WTC11 (cell line): ENCODE measurements around the gene KIF17. TPM values are rescaled to one million over a fixed set of nuclear protein-coding genes. Genes with fewer than 3 reads are reported as not detected.

Experiments used
- ATAC-seq: fragments of 200-7000 bp; cut with Tn5 transposase; 2 replicates; pipeline ENCODE4 v1.10.0; 2021; ENCODE audit warnings: mild to moderate bottlenecking, moderate library complexity
- CTCF ChIA-PET: fragments of 300-600 bp; sonication (Branson Sonifier 250); formaldehyde crosslinking; loops from one replicate; lab custom pipeline; 2021; ENCODE audit warnings: antibody characterized with exemption; lab: Charles Lee
- POLR2A ChIA-PET: fragments of 350-600 bp; sonication (Branson Sonifier 250); formaldehyde crosslinking; loops from one replicate; lab custom pipeline; 2021; ENCODE audit warnings: antibody characterized with exemption; lab: Charles Lee
- DNase-seq: peaks from one replicate; pipeline ENCODE4 v3.0.0; 2021; ENCODE audit warnings: low spot score
- H3K27ac Mint-ChIP-seq: 2 replicates; pipeline ENCODE4 v1.8.0; 2021; ENCODE audit warnings: mixed read lengths
- H3K27me3 Mint-ChIP-seq: 2 replicates; pipeline ENCODE4 v1.8.0; 2021; ENCODE audit warnings: low read depth, mild to moderate bottlenecking, moderate library complexity, mixed read lengths
- H3K36me3 Mint-ChIP-seq: 2 replicates; pipeline ENCODE4 v1.8.0; 2021; ENCODE audit warnings: mixed read lengths
- H3K4me1 Mint-ChIP-seq: 2 replicates; pipeline ENCODE4 v1.8.0; 2022; ENCODE audit warnings: mixed read lengths
- H3K4me3 Mint-ChIP-seq: 2 replicates; pipeline ENCODE4 v1.8.0; 2021; ENCODE audit warnings: mild to moderate bottlenecking, moderate library complexity, mixed read lengths
- H3K9me3 Mint-ChIP-seq: 2 replicates; pipeline ENCODE4 v1.8.0; 2021; ENCODE audit warnings: mixed read lengths
- ATF1 ChIP-seq: sonication (generic); formaldehyde crosslinking; IDR thresholded peaks from 2 replicates; pipeline ENCODE4 v1.8.1; 2023; ENCODE audit warnings: mild to moderate bottlenecking, moderate library complexity, missing genetic modification reagents
- EMX1 ChIP-seq: fragments of 250-450 bp; sonication (Bioruptor Pico); IDR thresholded peaks from 2 replicates; pipeline ENCODE4 v1.8.0; 2021; ENCODE audit warnings: mild to moderate bottlenecking
- ETV6 ChIP-seq: sonication (generic); formaldehyde crosslinking; IDR thresholded peaks from 2 replicates; pipeline ENCODE4 v1.8.1; 2022; ENCODE audit warnings: mild to moderate bottlenecking, missing genetic modification reagents
- GRHL2 ChIP-seq: fragments of 250-450 bp; sonication (Bioruptor Pico); IDR thresholded peaks from 2 replicates; pipeline ENCODE4 v1.8.0; 2022; ENCODE audit warnings: mild to moderate bottlenecking, moderate library complexity; ENCODE audit not compliant: insufficient replicate concordance, severe bottlenecking
- KAT7 ChIP-seq: sonication (generic); formaldehyde crosslinking; IDR thresholded peaks from 2 replicates; pipeline ENCODE4 v1.8.1; 2023; ENCODE audit warnings: missing genetic modification reagents, mild to moderate bottlenecking, borderline replicate concordance
- PRRX2 ChIP-seq: fragments of 250-450 bp; sonication (Bioruptor Pico); IDR thresholded peaks from 2 replicates; pipeline ENCODE4 v1.8.0; 2021; ENCODE audit warnings: mild to moderate bottlenecking
- RORB ChIP-seq: fragments of 250-450 bp; sonication (Bioruptor Pico); IDR thresholded peaks from 2 replicates; pipeline ENCODE4 v1.9.0; 2021; ENCODE audit warnings: mild to moderate bottlenecking
- TP53 ChIP-seq: sonication (generic); formaldehyde crosslinking; IDR thresholded peaks from 2 replicates; pipeline ENCODE4 v1.8.1; 2023; ENCODE audit warnings: mild to moderate bottlenecking, missing genetic modification reagents
- ZNF121 ChIP-seq: sonication (generic); formaldehyde crosslinking; IDR thresholded peaks from 2 replicates; pipeline ENCODE4 v1.8.0; 2023; ENCODE audit warnings: missing genetic modification reagents
- ZNF232 ChIP-seq: sonication (generic); formaldehyde crosslinking; IDR thresholded peaks from 2 replicates; pipeline ENCODE4 v1.8.0; 2022; ENCODE audit warnings: mild to moderate bottlenecking, missing genetic modification reagents
- ZNF423 ChIP-seq: fragments of 250-450 bp; sonication (Bioruptor Pico); IDR thresholded peaks from 2 replicates; pipeline ENCODE4 v2.1.2; 2022; ENCODE audit warnings: mild to moderate bottlenecking, moderate library complexity
- total RNA-seq: library from RNA; stranded (reverse); gene quantifications from 3 replicates; pipeline ENCODE4 v1.2.3, GENCODE V29; 2021
- TF ChIP-seq, protein P1 (sequence below): sonication (generic); formaldehyde crosslinking; conservative IDR thresholded peaks from 2 replicates; pipeline ENCODE4 v1.8.1; 2022; ENCODE audit warnings: mild to moderate bottlenecking, missing genetic modification reagents
- TF ChIP-seq, protein P2 (sequence below): fragments of 200-600 bp; IDR thresholded peaks from 2 replicates; pipeline ENCODE4 v1.8.0; 2022; ENCODE audit warnings: antibody characterized with exemption
- TF ChIP-seq, protein P3 (sequence below): sonication (generic); formaldehyde crosslinking; IDR thresholded peaks from 2 replicates; pipeline ENCODE4 v1.8.1; 2022; ENCODE audit warnings: missing genetic modification reagents, borderline replicate concordance
- TF ChIP-seq, protein P4 (sequence below): sonication (generic); formaldehyde crosslinking; IDR thresholded peaks from 2 replicates; pipeline ENCODE4 v1.8.1; 2023; ENCODE audit warnings: mild to moderate bottlenecking, moderate library complexity, missing genetic modification reagents
- TF ChIP-seq, protein P5 (sequence below): fragments of 250-450 bp; sonication (Bioruptor Pico); IDR thresholded peaks from 2 replicates; pipeline ENCODE4 v2.1.2; 2022; ENCODE audit warnings: mild to moderate bottlenecking, moderate library complexity
- TF ChIP-seq, protein P6 (sequence below): fragments of 250-450 bp; sonication (Bioruptor Pico); IDR thresholded peaks from 2 replicates; pipeline ENCODE4 v1.9.0; 2021; ENCODE audit warnings: mild to moderate bottlenecking
- TF ChIP-seq, protein P7 (sequence below): sonication (generic); formaldehyde crosslinking; IDR thresholded peaks from 2 replicates; pipeline ENCODE4 v1.8.1; 2023; ENCODE audit warnings: mild to moderate bottlenecking, missing genetic modification reagents, borderline replicate concordance
- TF ChIP-seq, protein P8 (sequence below): sonication (generic); formaldehyde crosslinking; IDR thresholded peaks from 2 replicates; pipeline ENCODE4 v1.8.0; 2023; ENCODE audit warnings: missing genetic modification reagents, mild to moderate bottlenecking, borderline replicate concordance

KIF17 gene
- total RNA-seq, 1 experiment from 2014 or later = 8.1 TPM

DNA sequence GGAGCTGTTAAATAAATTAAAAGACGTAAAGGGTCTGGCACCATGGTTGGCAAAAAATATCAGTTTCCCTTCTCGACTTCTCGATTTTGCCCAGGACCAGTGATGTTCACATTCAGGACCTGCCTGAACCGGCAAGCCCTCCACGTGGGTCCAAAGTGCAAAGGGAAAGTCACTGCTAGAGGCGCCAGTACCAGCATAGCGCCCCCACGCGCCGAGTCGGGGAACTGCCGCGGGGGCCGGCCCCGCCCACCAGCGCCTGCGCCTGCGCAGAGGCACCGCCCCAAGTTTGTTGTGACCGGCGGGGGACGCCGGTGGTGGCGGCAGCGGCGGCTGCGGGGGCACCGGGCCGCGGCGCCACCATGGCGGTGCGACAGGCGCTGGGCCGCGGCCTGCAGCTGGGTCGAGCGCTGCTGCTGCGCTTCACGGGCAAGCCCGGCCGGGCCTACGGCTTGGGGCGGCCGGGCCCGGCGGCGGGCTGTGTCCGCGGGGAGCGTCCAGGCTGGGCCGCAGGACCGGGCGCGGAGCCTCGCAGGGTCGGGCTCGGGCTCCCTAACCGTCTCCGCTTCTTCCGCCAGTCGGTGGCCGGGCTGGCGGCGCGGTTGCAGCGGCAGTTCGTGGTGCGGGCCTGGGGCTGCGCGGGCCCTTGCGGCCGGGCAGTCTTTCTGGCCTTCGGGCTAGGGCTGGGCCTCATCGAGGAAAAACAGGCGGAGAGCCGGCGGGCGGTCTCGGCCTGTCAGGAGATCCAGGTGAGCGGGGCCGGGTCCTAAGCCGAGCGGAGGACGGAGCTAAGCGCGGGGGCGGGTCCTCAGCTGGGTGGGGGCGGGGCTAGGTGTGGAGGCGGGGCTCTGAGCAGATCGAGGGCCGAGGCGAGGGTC lies 84.4 kb downstream of the KIF17 start, which contains the start of gene PINK1 (continued):
- TF ChIP-seq ZNF121 = no peak
- peak; percentile 18; the same call in 1 of the 2 replicates for TF ChIP-seq KAT7 (CRISPR knock-in tag)
- TF ChIP-seq, protein P1, sequence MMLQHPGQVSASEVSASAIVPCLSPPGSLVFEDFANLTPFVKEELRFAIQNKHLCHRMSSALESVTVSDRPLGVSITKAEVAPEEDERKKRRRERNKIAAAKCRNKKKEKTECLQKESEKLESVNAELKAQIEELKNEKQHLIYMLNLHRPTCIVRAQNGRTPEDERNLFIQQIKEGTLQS = no peak
- TF ChIP-seq, protein P2, sequence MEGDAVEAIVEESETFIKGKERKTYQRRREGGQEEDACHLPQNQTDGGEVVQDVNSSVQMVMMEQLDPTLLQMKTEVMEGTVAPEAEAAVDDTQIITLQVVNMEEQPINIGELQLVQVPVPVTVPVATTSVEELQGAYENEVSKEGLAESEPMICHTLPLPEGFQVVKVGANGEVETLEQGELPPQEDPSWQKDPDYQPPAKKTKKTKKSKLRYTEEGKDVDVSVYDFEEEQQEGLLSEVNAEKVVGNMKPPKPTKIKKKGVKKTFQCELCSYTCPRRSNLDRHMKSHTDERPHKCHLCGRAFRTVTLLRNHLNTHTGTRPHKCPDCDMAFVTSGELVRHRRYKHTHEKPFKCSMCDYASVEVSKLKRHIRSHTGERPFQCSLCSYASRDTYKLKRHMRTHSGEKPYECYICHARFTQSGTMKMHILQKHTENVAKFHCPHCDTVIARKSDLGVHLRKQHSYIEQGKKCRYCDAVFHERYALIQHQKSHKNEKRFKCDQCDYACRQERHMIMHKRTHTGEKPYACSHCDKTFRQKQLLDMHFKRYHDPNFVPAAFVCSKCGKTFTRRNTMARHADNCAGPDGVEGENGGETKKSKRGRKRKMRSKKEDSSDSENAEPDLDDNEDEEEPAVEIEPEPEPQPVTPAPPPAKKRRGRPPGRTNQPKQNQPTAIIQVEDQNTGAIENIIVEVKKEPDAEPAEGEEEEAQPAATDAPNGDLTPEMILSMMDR = peak; percentile 99
- peak; percentile 81; the same call in 1 of the 2 replicates for TF ChIP-seq ZNF232 (CRISPR knock-in tag)
- TF ChIP-seq, protein P3, sequence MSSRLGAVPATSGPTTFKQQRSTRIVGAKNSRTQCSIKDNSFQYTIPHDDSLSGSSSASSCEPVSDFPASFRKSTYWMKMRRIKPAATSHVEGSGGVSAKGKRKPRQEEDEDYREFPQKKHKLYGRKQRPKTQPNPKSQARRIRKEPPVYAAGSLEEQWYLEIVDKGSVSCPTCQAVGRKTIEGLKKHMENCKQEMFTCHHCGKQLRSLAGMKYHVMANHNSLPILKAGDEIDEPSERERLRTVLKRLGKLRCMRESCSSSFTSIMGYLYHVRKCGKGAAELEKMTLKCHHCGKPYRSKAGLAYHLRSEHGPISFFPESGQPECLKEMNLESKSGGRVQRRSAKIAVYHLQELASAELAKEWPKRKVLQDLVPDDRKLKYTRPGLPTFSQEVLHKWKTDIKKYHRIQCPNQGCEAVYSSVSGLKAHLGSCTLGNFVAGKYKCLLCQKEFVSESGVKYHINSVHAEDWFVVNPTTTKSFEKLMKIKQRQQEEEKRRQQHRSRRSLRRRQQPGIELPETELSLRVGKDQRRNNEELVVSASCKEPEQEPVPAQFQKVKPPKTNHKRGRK (CRISPR knock-in tag) = no peak
- TF ChIP-seq, protein P4, sequence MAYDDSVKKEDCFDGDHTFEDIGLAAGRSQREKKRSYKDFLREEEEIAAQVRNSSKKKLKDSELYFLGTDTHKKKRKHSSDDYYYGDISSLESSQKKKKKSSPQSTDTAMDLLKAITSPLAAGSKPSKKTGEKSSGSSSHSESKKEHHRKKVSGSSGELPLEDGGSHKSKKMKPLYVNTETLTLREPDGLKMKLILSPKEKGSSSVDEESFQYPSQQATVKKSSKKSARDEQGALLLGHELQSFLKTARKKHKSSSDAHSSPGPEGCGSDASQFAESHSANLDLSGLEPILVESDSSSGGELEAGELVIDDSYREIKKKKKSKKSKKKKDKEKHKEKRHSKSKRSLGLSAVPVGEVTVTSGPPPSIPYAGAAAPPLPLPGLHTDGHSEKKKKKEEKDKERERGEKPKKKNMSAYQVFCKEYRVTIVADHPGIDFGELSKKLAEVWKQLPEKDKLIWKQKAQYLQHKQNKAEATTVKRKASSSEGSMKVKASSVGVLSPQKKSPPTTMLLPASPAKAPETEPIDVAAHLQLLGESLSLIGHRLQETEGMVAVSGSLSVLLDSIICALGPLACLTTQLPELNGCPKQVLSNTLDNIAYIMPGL (CRISPR knock-in tag) = no peak

DNA sequence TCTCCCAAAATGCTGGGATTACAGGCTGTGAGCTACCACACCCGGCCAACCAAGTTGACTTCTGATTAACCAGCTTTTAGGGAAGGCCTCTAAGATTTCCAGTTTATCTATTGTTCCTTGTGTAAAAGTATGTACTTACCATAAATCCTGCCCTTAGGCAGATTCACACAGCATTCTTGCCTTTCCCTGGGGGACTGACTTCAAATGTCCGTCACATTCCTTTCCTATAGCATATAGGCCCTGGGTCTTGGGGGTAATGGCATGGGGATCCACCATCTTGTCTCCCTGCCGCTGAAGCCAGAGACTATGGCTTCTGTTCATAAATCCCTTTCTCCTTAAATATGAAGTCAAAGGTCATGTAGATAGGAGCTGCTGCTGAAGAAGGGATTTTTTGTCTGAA lies 85.4 kb downstream of the KIF17 start:
- Mint-ChIP-seq H3K27ac (no peak overlapping the region), H3K9me3 (peaks cover 22% of the 10 kb centered on the region), H3K27me3 (peaks cover 15% of the 10 kb centered on the region), H3K36me3 (peaks cover 24% of the 10 kb centered on the region), H3K4me1 (peaks cover 20% of the 10 kb centered on the region), H3K4me3 (peak overlapping the region; percentile 47; the same call in 1 of the 2 replicates)
- DNase-seq = no peak
- ChIA-PET CTCF (interaction anchor here (0.6 to 3.3 kb wide), 17 partner anchors 8 to 139 kb away, joined by 3 to 153 read pairs (median 5); partner anchors contain the start of genes CDA and DDOST), POLR2A (no interaction called here)
- no peak for ATAC-seq
- TF ChIP-seq, protein P5, sequence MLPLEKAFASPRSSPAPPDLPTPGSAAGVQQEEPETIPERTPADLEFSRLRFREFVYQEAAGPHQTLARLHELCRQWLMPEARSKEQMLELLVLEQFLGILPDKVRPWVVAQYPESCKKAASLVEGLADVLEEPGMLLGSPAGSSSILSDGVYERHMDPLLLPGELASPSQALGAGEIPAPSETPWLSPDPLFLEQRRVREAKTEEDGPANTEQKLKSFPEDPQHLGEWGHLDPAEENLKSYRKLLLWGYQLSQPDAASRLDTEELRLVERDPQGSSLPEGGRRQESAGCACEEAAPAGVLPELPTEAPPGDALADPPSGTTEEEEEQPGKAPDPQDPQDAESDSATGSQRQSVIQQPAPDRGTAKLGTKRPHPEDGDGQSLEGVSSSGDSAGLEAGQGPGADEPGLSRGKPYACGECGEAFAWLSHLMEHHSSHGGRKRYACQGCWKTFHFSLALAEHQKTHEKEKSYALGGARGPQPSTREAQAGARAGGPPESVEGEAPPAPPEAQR (CRISPR knock-in tag) = no peak
- TF ChIP-seq GRHL2 (CRISPR knock-in tag) (no peak), EMX1 (CRISPR knock-in tag) (no peak), ATF1 (CRISPR knock-in tag) (no peak), RORB (CRISPR knock-in tag) (no peak), TP53 (CRISPR knock-in tag) (no peak), PRRX2 (CRISPR knock-in tag) (no peak), ZNF423 (CRISPR knock-in tag) (no peak), ETV6 (CRISPR knock-in tag) (no peak)
- TF ChIP-seq, protein P6, sequence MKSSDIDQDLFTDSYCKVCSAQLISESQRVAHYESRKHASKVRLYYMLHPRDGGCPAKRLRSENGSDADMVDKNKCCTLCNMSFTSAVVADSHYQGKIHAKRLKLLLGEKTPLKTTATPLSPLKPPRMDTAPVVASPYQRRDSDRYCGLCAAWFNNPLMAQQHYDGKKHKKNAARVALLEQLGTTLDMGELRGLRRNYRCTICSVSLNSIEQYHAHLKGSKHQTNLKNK (CRISPR knock-in tag) = no peak
- TF ChIP-seq, protein P7, sequence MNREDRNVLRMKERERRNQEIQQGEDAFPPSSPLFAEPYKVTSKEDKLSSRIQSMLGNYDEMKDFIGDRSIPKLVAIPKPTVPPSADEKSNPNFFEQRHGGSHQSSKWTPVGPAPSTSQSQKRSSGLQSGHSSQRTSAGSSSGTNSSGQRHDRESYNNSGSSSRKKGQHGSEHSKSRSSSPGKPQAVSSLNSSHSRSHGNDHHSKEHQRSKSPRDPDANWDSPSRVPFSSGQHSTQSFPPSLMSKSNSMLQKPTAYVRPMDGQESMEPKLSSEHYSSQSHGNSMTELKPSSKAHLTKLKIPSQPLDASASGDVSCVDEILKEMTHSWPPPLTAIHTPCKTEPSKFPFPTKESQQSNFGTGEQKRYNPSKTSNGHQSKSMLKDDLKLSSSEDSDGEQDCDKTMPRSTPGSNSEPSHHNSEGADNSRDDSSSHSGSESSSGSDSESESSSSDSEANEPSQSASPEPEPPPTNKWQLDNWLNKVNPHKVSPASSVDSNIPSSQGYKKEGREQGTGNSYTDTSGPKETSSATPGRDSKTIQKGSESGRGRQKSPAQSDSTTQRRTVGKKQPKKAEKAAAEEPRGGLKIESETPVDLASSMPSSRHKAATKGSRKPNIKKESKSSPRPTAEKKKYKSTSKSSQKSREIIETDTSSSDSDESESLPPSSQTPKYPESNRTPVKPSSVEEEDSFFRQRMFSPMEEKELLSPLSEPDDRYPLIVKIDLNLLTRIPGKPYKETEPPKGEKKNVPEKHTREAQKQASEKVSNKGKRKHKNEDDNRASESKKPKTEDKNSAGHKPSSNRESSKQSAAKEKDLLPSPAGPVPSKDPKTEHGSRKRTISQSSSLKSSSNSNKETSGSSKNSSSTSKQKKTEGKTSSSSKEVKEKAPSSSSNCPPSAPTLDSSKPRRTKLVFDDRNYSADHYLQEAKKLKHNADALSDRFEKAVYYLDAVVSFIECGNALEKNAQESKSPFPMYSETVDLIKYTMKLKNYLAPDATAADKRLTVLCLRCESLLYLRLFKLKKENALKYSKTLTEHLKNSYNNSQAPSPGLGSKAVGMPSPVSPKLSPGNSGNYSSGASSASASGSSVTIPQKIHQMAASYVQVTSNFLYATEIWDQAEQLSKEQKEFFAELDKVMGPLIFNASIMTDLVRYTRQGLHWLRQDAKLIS = no peak
- TF ChIP-seq, protein P8, sequence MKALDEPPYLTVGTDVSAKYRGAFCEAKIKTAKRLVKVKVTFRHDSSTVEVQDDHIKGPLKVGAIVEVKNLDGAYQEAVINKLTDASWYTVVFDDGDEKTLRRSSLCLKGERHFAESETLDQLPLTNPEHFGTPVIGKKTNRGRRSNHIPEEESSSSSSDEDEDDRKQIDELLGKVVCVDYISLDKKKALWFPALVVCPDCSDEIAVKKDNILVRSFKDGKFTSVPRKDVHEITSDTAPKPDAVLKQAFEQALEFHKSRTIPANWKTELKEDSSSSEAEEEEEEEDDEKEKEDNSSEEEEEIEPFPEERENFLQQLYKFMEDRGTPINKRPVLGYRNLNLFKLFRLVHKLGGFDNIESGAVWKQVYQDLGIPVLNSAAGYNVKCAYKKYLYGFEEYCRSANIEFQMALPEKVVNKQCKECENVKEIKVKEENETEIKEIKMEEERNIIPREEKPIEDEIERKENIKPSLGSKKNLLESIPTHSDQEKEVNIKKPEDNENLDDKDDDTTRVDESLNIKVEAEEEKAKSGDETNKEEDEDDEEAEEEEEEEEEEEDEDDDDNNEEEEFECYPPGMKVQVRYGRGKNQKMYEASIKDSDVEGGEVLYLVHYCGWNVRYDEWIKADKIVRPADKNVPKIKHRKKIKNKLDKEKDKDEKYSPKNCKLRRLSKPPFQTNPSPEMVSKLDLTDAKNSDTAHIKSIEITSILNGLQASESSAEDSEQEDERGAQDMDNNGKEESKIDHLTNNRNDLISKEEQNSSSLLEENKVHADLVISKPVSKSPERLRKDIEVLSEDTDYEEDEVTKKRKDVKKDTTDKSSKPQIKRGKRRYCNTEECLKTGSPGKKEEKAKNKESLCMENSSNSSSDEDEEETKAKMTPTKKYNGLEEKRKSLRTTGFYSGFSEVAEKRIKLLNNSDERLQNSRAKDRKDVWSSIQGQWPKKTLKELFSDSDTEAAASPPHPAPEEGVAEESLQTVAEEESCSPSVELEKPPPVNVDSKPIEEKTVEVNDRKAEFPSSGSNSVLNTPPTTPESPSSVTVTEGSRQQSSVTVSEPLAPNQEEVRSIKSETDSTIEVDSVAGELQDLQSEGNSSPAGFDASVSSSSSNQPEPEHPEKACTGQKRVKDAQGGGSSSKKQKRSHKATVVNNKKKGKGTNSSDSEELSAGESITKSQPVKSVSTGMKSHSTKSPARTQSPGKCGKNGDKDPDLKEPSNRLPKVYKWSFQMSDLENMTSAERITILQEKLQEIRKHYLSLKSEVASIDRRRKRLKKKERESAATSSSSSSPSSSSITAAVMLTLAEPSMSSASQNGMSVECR (CRISPR knock-in tag) = no peak
